Muscle of leg (tissue), 11 donors: ENCODE results near the gene BSG. TPM values are rescaled to one million over a fixed set of nuclear protein-coding genes. Genes with fewer than 3 reads are reported as not detected.

ENCODE experiments used
- DNase-seq: peaks from one replicate; pipeline ENCODE4 v3.0.0; 2013
- H3K27ac ChIP-seq: one replicate; pipeline ENCODE4 v1.5.1; 2013; ENCODE audit warnings: mild to moderate bottlenecking, low read length, control low read depth
- H3K27me3 ChIP-seq: one replicate; pipeline ENCODE4 v1.6.1; 2013; ENCODE audit warnings: low read length; ENCODE audit not compliant: control insufficient read depth, insufficient read depth
- H3K36me3 ChIP-seq: one replicate; pipeline ENCODE4 v1.6.1; 2013; ENCODE audit warnings: low read length; ENCODE audit not compliant: control insufficient read depth, insufficient read depth
- H3K4me1 ChIP-seq: one replicate; pipeline ENCODE4 v1.6.1; 2013; ENCODE audit warnings: low read length; ENCODE audit not compliant: control insufficient read depth, insufficient read depth
- H3K4me3 ChIP-seq: one replicate; pipeline ENCODE4 v1.5.1; 2013; ENCODE audit warnings: low read length, control low read depth
- H3K9me3 ChIP-seq: replicated peaks from 2 replicates; pipeline ENCODE4 v1.6.1; 2013; ENCODE audit warnings: low read depth, low read length; ENCODE audit not compliant: control insufficient read depth
- WGBS: methylation state at CpG from one replicate; pipeline ENCODE4 v1.1.5; 2013; ENCODE audit warnings: missing lambda C conversion rate; ENCODE audit not compliant: insufficient coverage; 5-methylcytosine and 5-hydroxymethylcytosine counted together
- polyA plus RNA-seq, 8 donors: library from polyadenylated mRNA; unstranded; fragments of 120-200 nt; gene quantifications; one replicate each; pipeline versions ENCODE4 v1.2.1 to v1.2.3, GENCODE V29; 2013; ENCODE audit warnings: inconsistent platforms in 1 of 8, low replicate concordance in 1 of 8; ENCODE audit not compliant: insufficient read length in 8 of 8, insufficient read depth in 1 of 8
- total RNA-seq: library from RNA; stranded (reverse); fragments of 120-200 nt; gene quantifications from one replicate; pipeline ENCODE4 v1.2.4, GENCODE V29; 2013

The BSG gene
- total and polyA plus RNA-seq, 9 donors: 160 to 260 (median 221) TPM

DNA sequence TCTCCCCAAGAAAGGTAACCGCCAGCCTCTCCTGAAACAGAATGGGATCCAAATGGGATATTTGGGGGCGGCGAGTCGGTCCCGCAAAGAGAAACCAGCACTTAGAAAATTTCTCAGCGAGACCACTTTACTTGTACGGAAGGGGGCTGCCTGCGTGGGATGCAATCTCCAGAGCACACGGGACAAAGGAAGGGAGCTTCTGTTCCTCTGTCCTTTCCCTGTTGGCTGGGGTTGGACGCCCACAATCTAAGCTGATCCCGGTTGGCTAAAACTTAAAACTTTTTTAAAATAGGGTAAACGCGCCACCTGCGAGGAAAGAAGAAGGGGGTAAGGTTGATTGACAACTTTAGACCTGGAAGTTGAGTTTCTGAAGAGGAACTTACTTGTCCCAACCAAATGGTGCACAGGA lies 826 bp upstream of the BSG start:
- 0% methylated on average over 8 of the region's 14 CpGs for WGBS
- Histone ChIP-seq H3K36me3 (no peaks in the 10 kb centered on the region), H3K9me3 (no peaks in the 10 kb centered on the region), H3K27me3 (peaks cover 8% of the 10 kb centered on the region), H3K4me3 (peak overlapping the region; percentile 72), H3K4me1 (peaks cover 42% of the 10 kb centered on the region), H3K27ac (peak overlapping the region; percentile 93)
- peak; percentile 50 for DNase-seq

DNA sequence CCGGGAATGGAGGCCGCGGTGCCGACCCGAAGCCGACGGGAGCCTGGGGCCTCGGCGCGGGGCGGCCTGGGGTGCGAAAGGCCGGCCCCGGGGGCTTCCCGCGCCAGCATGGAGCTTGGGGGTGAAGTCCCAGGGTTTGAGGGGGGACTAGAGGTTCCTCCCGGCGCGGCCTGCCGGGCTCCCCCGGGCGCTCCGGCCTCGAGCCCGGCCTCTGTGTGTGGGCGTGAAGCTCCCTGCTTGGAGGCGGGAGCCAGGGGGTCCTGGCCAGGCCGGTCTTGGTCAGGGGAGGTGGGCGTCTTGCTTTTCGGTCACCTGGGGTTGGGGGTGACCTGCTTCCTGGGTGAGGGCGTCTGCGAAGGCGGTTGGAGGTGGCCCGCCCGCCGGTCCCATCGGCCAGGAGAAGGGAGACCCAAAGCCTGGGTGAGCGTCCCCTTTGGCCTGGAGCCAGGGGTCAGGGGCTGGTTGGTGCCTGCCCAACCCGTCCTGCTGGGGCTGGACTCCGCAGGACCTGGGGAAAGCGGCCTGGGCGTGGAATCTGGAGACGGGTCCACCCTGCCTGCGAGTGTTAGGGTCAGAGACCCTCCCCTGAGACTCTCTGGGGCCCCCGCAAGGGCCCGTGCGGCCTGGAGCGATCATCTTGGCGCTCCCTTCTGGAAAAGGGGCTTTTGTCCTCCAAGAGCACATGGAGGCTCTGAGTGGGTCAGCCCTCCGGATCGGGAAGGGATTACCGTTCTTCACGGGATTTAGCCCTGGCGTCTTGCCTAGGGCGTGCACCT lies 535 bp downstream of the BSG start:
- Histone ChIP-seq H3K27ac (peak overlapping the region; percentile 85), H3K4me1 (peaks cover 44% of the 10 kb centered on the region), H3K9me3 (no peaks in the 10 kb centered on the region), H3K27me3 (peaks cover 8% of the 10 kb centered on the region), H3K36me3 (peaks cover 13% of the 10 kb centered on the region), H3K4me3 (peak overlapping the region; percentile 98)
- DNase-seq: peak; percentile 78
- 0% methylated on average over 49 of the region's 55 CpGs for WGBS

DNA sequence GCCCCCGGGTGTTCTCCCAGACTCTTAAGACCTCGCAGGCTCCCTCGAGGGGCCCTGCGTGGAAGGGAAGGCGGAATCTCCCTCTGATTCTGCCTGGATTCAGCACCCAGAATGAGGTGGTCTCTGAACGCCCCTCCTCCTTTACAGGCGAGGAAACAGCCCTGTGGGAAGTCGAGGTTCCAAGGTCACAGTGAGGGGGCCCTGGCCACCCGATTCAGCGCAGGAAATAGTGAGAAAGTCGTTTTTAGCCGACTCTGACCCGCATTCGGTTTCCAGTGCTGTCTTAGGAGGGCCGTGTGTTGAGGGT lies 1.1 kb downstream of the BSG start:
- Histone ChIP-seq H3K9me3 (no peaks in the 10 kb centered on the region), H3K27me3 (peaks cover 8% of the 10 kb centered on the region), H3K4me1 (peaks cover 44% of the 10 kb centered on the region), H3K27ac (peak overlapping the region; percentile 85), H3K4me3 (peak overlapping the region; percentile 98), H3K36me3 (peaks cover 18% of the 10 kb centered on the region)
- no peak for DNase-seq
- WGBS: 2% methylated on average over 11 of the region's 15 CpGs

DNA sequence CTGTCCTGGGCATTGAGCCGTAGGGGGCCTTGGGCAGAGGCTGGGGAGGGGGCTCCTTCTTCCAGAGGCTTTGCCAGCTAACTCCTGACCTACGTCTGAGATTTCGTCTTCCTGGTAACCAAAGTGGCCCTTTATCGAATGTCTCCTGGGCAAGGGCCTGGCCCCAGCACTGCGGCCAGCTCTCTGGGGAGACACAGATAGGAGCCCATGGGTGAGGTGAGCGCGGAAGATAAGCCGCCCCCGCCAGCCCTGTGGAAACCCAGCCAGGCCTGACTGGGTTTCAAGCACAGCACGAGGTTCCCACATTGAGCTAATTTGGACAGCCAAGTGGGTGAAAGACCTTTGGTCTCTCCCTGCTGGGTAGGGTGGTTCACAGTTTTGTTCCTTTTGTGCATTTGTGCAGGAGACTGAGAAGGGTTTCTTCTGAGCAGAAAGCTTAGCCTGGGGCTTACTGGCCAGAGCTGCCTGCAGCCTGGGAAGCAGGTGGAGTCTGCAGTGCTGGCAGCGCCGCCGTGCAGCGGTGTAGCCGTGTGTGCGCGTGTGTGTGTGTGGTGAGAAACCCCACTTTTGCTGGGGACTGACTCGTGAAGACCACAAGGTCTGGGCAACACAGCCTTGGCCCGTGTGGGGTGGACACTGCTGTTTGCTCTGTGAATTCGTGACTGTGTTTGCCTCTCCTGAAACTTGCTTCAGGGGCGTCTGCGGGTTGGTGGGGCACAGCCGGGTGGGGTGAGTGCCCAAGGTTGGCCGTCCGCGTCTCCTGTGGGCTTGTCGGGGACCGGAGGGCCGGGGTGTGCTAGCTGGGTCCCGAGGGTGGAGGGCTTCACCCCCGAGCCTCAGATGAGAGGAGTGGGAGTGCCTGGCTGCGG lies 2.5 kb downstream of the BSG start:
- Histone ChIP-seq H3K36me3 (peaks cover 28% of the 10 kb centered on the region), H3K4me3 (peak overlapping the region; percentile 10), H3K9me3 (no peaks in the 10 kb centered on the region), H3K4me1 (peaks cover 44% of the 10 kb centered on the region), H3K27me3 (peaks cover 8% of the 10 kb centered on the region), H3K27ac (peak overlapping the region; percentile 47)
- WGBS: 31% methylated on average over 29 of the region's 32 CpGs
- peak; percentile 50 for DNase-seq

DNA sequence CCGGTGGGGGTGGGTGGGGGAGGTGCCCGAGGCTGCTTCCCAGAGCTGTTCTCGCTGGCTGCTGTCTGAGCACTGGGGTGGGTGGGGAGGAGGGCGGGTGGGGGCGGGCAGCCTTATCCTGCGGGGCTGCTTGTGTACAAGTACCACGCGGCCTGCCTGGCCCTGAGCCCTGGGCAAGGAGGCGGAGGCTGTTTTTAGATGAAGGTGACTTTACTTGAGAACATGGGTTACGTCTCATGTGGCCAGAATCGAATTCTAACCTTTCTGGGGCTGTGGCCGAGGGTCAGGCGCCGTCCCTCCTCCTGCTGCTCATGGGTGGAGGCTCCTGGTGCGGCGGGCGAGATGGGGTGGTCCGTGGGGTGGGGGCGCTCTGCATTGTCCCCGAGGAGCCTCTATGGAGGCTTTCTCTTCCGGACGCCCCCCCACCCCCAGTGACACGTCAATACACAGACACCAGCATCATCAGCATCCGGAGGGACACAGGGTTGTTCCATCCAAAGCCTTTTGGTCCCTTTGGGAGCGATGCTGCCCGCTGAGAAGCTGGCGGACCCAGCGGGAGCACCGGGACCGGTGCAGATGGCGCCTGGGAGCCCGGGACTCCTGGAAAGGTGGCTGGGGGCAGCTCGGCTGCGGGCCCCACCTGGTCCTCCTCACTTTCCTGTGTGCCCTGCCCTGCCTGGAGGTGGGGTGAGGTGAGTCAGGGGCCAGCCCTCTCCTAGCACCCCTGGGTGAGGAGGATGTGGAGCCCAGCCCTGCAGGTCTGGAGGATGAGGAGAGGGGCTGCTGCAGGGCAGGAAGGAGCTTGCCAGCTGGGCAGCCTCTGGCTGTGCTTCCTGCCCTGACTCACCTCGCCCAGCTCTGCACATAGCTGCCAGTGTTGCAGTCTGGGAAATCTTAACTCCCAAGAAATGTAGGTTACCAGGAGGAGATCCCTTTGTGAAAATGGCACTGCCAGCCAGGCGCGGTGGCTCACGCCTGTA lies 3.4 kb downstream of the BSG start:
- peaks cover 8% of the 10 kb centered on the region for H3K27me3 ChIP-seq
- DNase-seq: no peak
- H3K36me3 ChIP-seq: peaks cover 36% of the 10 kb centered on the region
- H3K4me3 ChIP-seq: no peak overlapping the region
- H3K9me3 ChIP-seq: no peaks in the 10 kb centered on the region
- H3K27ac ChIP-seq: no peak overlapping the region
- WGBS: 61% methylated on average over 20 of the region's 38 CpGs
- peaks cover 42% of the 10 kb centered on the region for H3K4me1 ChIP-seq

DNA sequence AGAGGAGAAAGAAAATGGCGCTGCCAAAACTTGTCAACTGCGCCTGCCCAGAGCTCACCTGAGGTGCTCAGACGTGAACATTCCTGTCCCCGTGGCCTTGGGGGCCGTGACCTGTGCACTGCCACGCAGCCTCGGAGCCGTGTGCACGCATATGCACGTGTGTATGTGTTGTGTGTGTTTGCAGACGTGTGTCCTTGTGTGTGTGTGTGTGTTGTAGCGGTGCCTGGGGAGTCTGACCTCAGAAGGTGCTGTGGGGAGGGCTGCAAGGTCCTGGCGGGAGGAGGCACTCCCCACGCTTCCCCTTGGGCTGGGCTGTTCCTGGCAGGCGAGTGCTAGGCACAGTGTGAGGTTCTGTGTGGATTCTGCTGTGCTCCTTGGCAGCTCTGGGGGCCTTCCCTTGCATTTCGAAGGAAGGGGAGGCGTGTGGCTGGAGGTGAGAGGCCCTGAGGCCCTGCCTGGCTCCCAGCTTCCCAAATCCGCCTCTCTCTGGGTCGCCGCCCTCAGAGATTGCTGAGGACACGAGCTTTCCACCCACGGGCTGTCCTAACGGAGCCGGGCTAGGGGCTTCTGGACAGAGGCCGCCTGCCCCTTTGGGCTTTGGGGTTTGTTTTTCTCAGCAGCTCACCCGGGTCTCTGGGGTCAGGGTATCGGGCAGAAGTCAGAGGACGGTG lies 4.5 kb downstream of the BSG start:
- Histone ChIP-seq H3K9me3 (no peaks in the 10 kb centered on the region), H3K27me3 (no peaks in the 10 kb centered on the region), H3K36me3 (peaks cover 45% of the 10 kb centered on the region), H3K27ac (no peak overlapping the region), H3K4me3 (no peak overlapping the region), H3K4me1 (peaks cover 32% of the 10 kb centered on the region)
- 68% methylated on average over 21 of the region's 28 CpGs for WGBS
- no peak for DNase-seq

DNA sequence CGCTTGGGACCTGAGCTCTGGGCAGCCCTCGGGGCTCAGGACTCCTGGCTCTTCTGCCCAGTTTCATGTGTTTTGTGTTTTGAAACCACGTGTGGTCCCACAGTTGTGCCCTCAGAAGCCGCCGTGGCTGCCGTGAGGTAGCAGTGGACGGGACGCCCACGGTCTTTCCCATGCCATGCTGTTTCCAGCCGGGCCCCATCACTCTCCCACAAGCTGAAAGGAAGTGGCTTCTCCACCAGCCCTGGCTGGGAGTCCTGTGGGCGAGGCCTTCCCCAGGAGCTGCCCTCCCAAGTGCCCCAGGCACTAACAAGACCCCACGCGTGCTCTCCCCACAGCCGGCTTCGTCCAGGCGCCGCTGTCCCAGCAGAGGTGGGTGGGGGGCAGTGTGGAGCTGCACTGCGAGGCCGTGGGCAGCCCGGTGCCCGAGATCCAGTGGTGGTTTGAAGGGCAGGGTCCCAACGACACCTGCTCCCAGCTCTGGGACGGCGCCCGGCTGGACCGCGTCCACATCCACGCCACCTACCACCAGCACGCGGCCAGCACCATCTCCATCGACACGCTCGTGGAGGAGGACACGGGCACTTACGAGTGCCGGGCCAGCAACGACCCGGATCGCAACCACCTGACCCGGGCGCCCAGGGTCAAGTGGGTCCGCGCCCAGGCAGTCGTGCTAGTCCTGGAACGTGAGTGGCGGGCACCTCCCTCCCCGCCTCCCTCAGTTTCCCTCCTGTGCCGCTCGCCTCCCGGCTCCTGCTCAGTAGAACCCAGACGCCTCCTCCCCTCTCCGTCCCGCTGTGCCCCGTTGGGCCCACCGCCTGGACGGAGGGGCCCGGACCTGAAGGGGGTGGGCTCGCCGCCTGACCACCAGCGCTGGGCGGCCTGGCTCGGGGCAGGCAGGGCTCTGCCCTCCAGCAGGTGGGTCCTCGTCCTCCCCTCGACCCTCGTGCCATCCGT lies 5.3 kb downstream of the BSG start:
- H3K36me3 ChIP-seq: peaks cover 51% of the 10 kb centered on the region
- no peak overlapping the region for H3K4me3 ChIP-seq
- H3K9me3 ChIP-seq: no peaks in the 10 kb centered on the region
- H3K27me3 ChIP-seq: no peaks in the 10 kb centered on the region
- peaks cover 31% of the 10 kb centered on the region for H3K4me1 ChIP-seq
- 84% methylated on average over 55 of the region's 66 CpGs for WGBS
- H3K27ac ChIP-seq: no peak overlapping the region
- no peak for DNase-seq

DNA sequence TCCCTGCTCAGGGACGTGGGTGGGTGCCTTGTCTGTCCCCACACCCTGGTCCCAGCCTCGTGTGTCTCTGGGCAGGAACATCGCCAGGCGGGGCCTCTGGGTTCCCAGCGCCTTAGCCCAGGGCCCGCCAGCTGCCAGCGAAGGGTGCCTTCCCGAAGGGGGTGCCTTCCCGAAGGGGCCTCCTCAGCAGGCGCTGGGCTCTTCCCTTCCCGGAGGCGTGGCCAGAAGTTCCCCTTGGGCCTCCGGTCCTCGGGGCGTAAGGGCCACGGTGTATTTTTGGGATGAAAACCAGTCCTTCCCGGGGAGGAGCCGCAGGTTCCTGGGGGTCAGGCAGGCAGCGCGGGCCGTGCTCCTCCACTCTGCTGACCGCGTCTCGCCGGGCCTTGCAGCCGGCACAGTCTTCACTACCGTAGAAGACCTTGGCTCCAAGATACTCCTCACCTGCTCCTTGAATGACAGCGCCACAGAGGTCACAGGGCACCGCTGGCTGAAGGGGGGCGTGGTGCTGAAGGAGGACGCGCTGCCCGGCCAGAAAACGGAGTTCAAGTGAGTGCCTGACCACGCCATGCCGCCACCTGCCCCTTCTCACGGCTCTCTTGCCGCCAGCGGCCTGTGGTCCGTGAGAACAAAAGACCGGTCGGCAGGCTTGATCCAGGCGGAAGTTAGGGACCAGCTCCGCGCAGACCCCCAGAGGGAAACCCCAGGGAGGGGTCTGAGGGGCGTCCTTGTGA lies 6.9 kb downstream of the BSG start:
- peaks cover 22% of the 10 kb centered on the region for H3K4me1 ChIP-seq
- H3K27ac ChIP-seq: no peak overlapping the region
- no peaks in the 10 kb centered on the region for H3K27me3 ChIP-seq
- 88% methylated on average over 46 of the region's 46 CpGs for WGBS
- no peaks in the 10 kb centered on the region for H3K9me3 ChIP-seq
- H3K4me3 ChIP-seq: no peak overlapping the region
- DNase-seq: no peak
- H3K36me3 ChIP-seq: peaks cover 57% of the 10 kb centered on the region
